NCI-H2171 (cell line): Measurements from ENCODE around the gene RAB7B.

Experiments used
- DNase-seq: peaks from one replicate; lab custom pipeline; 2025; lab: John Stamatoyannopoulos, UW

The RAB7B gene

DNA sequence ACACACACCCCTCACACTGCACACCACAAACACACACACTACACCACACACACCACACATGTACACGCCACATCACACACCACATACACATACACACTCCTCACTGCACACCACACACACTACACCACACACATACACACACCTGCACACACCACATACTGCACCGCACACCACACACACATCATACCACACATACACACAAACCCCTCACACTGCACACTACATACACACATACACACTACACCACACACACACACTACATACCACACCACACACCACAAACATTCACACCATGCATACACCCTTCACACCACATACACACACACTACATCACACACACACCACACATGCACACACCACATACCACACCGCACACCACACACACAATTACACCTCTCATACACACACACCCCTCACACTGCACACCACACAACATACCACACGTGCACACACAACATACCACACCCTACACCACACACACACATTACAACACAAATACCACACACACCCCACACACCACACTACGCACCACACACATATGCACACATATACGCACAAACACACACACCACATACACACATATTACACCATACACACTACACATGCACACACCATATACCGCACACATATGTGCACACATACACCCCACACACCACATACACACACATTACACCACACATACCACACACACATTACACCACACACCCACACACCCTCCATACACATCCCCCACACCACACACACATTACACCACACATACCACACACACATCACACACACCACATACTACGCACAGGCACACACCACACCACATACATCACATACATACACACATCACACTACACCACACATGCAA, 29.6 kb downstream of the RAB7B start:
- no peak for DNase-seq

DNA sequence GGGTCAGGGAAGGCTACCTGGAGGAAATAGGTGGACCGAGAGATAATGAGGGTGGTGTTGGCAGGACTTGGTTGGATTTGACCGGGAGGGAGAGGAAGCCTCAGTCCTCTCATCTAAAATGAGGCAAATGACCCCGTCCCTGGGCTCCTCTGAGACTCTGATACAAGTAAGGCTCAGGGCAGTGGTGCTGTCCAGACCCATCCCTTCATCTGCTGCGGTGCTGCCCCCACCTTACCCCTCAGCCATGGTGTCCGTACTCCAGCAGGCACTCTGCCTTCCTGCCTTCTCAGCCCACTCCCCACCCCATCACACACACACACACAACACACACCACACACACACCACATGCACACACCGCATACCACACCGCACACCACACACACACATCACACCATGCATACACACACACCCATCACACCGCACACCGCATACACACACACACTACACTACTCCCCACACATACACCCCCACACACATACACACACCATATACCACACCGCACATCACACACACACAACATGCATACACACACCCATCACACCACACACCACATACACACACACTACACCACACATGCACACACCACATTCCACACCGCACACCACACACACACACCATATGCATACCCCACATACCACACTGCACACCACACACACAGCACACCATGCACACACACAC, 30.6 kb downstream of the RAB7B start:
- DNase-seq = no peak

DNA sequence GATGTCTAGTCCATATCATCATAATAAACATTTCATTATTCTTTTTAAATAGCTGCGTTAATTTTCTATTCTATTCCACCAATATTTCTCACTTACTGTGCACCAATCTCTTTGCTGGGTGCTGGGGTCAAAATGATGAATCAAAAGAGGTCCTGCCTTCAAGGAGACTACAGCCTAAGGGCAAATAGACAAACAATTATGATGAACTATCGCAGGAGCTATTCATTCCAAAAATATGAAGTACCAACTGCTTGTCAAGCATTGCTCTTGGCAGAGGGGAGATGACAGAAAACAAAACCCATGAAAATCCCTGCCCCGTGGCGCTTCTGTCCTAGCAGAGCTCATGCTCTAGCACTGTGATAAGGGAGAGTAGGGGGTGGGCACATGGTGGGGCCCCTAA, 31.1 kb downstream of the RAB7B start:
- no peak for DNase-seq

DNA sequence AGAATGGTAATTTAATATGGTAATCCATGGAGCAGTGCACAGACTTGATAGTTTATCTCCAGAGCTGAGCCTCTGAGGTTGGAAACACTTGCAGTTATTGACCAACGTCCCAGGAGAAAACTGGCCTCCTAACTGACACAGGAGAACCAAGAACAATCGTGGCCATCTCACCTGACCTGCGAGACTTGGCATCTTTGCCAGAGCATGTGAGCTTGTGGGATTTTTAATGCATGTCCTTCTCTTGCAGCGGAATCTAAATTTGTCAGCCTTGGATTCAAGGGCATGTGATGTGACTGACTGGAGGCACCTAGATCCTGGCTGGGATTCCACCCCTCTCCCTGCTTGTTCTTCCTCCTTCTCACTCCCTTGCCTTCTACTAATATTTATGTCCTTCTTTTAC, 32.1 kb downstream of the RAB7B start:
- DNase-seq = no peak

DNA sequence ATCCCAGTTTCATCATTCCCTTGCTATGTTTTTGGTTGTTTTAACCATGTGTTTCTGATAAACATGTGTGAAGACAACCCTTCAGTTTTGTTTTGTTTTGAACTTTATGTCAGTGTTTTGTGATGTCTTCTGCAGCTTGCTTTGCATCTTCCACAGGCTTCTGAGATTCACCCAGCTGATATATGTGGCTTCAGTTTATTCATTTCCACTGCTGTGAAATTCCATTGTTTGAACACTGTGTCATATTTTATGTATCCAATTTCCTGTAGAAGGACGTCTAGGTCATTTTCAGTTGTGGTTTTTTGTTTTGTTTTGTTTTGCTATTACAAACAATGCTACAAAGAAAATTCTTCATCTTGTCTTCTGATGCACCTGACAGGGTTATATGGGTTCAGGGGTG, 32.7 kb downstream of the RAB7B start:
- no peak for DNase-seq

DNA sequence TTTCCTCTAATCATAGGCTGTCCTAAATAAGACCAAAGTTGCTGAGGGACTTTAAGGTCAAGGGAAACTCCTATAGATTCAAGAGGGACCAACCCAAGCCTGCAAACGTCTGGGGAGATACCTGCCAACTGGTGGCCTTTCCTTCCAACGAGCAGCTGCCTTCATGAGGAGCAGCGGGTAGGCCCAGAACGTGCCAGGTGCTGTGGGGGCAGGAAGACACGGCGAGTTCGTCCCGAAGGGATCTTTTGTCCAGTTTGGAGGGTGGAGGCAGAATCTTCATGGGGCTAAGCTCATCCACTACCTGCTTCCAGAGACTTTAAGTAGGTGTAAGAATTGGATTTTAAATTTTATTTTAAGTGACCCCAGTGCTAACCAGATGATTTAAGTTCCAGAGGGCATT, 34.0 kb downstream of the RAB7B start:
- no peak for DNase-seq

DNA sequence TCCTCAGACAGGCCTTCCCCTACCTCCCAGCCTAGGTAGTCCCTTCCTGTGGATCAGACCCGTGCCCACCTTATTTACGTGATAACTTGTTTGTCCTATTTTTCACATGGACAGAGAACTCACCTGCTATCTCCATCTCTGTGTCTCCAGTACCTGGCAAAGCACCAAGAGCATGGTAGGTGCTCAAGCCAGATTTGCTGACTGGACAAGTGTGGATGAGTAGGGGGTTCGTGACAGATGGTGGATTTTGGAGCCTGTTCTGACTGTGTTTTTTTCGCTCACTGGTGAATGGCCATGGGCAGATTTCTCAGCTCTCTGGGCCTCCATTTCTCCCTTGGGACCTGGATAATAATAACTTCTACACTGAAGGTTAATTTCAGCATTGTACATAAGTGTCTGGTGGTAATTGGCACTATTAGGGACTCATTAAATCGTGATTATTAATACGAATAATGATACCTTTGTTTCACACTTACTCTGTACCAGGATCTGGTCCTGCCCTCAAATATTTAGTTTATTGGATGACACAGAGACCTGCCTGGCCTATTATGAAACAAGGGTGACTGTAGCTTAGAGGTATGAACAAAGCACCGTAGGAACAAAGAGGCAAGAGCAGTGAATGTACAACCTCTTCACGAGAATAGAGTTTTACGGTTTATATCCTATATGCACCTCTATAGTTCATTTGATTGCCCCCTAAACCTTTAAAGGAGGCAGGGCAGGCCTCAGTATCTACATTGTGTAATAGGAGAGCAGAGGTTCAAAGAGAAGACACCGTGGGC, 35.5 kb downstream of the RAB7B start:
- DNase-seq = no peak

DNA sequence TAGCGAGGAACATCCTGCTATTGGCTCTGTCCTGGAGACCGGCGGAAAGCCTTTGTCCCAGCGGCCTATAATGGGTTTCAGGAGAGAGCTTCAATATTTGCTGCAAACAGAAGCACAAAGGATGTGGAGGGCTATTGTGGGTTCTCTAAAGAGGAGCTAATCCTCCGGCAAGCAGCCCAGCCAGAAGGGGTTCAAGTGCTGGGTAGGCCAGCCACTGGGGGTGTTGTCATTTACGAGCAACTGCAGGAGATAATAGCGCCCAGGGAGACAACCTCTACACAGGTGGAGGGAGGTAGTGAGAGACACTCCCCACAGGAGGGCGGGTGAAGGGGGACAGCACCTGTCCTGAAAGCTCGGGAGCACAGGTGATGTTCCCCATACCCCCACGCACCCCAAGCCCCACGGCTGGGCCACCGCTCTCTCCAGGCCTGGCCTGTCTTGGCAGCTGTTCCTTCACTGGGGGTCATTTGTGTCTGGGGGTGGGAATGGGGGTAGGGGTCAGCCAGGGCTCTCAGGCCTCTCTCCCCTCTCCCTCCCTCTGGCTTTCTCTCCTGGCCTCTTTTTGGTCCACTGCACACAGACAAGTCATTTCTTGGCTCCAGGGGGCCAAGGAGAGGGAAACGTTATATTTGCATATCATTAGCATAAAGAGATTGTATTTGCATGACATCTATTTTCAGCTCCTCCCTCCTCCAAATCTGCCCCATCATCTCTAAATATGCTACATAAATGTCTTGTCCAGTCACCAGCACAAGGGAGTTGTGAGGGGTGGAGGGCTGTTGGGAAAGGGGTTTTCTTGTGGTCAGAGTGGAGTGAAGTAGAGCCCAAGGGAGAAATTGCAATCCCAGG, 37.9 kb downstream of the RAB7B start:
- DNase-seq = no peak

DNA sequence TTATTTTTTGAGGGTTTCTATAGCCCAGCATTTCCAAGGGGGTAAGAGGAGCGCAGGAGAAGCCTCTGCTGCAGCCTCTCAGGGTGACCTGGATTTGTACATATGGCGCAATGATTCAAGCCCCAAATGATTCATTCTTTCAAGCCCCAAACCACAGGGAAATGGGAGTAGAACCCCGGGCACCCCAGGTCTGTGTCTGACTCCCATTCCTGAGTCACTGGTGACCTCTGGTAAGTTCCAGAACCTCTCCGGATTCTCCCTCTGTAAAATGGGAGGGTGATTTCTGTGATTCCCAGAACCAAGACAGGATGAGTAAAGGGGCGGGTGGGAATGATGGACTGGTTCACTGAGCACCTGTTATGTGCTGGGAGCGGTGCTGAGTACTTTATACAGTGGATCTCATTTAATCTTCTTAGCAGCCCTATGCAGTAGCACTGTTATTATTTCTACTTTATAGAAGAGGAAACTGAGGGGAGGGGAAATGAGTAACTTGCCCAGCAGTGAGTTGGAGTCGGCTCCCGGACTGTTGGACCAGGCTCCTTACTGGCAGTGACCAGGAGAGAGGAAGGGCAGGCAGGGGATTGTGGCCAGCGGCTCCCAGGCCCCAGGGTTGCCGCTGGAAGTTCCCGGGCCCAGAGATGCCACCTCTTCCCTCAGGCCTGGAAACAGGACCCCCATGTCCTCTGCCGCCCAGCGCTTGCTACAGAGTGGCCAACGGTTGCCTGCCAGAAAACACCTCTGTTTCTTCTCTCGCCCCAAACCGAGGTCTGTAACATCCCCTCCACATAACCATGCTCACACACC, 39.6 kb downstream of the RAB7B start:
- DNase-seq = no peak

DNA sequence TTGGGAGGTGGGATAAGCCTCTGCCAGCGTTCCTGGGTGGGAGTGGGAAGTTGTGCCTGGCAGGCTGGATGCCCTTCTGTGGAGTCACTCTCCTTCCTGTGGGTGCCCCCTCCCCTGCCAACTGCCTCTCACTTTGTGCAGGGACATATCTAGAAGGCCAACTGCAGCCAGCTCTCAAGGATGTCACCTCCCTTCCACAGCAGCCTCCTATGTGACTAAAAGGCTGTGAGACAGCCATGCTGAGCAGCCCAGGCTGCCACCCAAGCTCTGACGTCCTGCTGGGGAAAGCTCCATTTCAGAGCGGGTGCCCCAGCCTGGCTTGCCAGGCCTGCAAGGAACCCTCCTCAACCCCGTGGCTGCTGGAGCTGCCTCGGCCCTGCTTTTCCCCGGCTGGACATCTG, 40.4 kb downstream of the RAB7B start:
- DNase-seq = no peak

DNA sequence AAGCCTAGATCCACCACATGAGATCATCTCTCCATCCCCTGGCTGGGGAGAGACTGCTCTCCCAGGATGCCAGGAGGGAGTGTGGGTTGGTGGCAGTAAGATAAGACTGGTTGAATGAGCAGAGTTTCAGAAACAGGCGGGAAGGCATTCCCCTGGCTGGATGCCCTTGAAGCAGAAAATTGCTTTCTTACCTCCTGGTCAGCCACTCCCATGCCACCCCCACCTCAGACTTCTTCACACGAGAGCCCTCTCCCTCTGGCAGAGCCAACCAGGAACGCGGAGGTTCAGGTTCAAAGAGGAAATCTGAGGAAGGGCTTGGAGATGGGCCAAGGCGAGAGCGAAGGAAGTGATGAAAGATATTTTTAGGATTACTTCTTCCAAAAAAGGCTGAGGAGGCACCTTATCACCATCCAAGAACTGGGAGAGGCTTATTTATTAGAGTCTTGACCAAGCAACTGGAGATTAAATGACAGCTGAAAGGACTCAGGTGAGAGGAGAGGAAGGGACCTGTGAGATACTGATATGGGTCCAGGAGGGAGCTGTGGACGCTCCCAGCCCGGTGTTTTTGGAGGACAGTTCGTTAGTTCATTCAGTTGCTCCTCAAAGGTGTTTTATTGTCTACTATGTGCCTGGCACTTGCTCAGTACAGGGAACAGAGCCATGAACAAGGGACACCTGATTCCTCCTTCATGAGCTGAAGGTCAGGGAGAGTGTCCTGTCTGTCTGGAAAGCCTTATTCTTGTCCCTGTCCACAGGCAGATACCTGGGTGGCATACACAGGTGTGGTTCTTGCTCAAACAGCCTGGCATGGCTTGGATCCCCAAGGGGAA, 41.0 kb downstream of the RAB7B start:
- DNase-seq = no peak

DNA sequence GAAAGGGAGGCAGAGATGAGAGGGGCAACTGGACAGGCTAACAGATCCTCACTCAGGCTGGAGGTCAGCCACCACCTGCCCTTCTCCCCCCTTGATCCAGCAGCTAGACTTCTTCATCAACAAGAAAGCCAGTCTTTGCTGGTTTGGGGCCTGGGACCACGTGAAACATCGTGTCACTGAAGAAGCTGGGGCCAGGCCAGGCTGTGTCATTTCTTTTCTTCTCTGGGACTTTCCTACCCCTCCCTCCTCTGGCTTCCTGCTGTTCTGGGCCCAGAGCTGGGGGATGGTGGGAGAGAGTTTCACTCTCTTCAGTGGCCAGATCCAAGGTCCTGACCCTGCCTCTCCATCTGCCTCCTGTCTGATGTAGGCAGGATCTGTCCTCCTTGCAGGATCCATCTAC, 41.8 kb downstream of the RAB7B start:
- no peak for DNase-seq

DNA sequence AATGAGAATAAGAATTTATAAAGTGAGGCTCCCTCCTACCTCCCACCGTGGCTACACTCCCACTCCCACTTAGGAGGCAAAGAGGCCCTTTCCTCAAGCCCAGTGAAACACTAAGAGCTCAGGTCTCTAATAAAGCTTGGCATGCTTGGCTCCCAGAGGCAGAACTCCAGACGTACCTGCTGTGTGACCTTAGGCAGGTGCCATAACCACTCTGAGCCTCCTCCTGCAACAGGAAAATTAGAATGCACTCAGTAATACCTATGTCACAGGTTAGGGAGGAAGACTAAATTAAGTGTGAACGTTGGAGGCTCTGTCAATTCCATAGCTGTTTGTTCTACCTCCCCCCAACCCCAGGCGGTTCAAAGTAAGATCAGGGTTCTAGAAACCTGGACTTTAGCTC, 43.4 kb downstream of the RAB7B start:
- no peak for DNase-seq

DNA sequence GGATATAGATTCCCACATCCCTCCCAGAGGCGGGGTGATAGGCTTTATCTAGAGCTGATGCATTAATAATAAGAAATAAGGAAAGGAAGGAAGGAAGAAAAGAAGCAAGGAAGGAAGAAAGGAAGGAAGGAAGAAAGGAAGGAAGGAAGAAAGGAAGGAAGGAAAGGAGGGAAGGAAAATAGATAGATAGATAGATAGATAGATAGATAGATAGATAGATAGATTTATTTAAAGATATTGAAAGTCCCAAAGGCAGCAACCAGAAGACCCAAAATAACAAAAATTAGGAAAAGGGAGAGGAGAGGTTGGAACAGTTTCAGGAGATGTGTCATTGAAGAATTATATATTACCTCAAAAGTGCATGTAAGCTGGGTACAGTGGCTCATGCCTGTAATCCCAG, 47.7 kb downstream of the RAB7B start:
- DNase-seq = no peak

DNA sequence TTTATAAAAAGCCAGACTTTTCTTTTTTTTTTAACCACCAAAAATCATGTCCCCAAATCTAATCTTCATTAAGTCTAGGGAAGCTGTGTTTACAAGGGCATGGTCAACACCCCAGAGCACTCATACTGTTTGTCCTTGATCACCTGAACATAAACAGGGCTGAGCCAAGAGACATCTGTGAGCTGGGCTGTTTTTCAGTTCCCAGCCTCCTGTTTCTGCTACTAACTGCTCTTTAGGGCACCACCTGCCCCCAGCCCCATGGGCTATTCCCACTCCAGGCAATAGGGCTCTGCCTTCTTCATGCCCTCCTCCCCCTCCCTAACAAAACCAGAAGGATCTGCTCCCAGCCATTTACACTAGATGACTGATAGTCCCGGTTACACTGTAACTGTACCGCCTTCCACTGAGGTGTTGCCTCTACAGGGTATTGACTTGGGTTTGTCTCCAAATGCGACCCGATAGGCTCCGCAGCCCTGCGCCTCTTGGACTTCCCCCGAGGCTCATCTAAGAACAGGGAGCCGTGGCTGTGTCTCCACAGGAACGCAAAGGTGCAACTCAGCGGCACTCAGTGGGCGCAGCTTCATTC, 48.3 kb downstream of the RAB7B start:
- no peak for DNase-seq

DNA sequence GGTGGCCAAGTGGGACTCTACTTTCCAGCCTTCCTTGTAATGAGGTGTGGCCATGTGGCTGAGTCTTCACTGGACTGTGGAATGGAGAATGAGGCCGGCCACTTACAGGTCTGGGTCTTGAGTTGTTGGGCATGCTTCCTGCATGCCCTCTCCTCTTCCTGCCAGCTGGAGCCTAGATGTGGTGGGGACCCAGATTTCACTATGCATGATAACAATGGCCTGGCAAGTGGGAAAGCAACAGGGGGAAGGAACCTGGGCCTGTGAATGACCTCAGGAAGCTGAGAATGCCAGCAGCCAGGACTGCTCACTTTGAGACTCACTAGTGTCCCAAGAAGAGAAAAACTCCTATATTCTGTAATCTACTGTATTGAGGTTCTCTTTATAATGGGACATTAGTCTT, 51.4 kb downstream of the RAB7B start:
- no peak for DNase-seq

DNA sequence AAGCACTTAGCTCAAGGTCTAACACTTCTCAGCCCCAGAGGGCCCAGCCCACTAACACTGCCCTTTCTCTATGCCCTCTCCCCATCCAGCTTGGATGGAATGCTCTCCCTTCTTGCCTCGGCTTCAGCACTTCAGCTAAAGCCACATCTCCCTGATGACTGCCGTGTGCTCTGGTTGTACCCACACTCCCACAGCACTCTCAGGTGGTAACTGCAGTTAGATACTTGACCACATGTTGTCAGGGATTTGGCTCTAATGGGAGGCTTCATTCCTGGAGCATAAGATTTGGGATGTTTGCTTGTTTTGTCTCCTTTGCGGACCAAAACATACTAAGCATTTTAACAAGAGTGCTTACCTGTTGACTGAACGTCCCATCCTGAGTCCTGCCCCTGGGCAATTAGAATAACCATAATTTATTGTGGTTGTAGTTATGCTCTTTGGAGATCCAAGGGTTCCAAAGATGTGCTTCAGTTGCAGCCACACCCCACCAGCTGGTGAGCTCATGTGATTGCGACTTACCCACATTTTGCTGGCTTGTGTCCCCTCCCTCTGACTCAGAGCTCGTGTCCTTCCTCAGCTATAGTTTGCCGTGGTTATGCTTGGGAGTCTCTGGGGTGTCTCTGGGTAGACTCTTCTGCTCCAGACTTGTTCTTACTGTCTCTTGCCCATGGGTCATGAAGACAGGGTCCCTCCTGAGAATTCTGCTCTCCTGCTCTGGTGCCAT, 52.2 kb downstream of the RAB7B start:
- no peak for DNase-seq

DNA sequence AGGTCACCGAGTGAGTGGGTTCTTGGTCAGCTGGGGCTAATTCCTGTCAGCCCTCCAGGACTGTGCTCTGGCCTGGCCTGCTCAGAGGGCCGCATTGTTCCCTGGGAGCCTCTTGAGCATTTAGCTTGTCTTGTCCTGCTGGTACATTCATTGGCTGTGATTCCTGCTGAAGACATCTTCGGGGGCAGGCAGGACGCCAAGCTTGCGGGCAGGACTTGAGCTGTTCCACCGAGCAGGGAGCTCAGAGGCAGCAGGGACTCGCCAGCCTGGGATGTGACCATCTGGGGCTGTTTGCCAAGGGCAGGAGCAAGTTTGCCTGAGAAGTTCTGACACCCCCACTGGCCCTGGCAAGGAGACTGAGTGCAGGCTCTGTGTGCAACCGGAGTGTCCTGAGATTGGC, 52.9 kb downstream of the RAB7B start:
- DNase-seq = no peak

DNA sequence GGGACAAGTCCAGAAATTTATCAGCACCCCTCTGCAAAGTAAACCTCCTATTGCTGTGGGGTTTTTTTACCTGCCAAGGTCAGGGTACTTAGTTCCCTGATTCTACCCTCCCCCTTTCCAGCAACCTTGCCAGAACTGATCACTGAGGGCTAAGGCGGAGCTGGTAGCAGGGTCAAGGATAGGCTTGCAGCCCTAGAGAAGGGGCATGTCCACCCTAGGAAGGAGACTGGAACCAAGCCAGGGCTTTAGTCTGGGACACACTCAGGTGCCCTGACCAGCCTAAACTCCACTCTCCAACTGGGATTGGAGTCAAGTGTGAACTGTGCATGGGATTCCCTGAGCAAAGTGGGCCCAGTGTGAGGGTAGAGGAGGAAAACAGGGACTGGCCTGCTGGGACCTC, 53.4 kb downstream of the RAB7B start:
- no peak for DNase-seq
